ENCODE measurements around the gene TRMT61B. TPM values are rescaled to one million over a fixed set of nuclear protein-coding genes. Genes with fewer than 3 reads are reported as not detected.

Gene TRMT61B
- total RNA-seq, 1 donor from 2014 or later, result 21.9 TPM

DNA sequence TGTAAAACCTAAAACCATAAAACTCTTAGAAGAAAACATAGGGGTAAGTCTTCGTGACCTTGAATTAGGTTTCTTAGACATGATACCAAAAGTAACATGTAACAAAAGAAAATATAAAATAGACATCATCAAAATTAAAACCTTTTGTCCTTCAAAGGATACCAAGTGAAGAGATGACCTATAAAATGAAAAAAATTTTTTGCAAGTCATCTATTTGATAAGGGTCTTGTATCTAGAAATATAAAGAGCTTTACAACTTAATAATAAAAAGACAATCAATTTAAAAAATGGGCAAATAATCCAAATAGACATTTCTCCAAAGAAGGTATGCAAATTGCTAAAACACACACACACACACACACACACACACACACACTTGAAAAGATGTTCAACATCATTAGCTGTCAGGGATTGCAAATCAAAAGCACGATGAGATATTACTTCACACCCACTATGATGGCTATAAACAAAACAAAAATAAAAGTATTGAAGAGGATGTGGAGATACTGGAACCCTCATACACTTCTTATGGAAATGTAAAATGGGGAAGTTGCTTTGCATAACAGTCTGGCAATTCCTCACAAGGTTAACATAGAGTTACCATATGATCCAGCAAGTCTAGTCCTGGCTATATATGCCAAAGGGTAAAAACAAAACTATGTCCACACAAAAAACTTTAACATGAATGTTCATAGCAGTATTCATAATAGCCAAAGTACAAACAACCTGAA is 36.2 kb downstream of the TRMT61B start:
- no peak for DNase-seq
- TF ChIP-seq, protein P1, sequence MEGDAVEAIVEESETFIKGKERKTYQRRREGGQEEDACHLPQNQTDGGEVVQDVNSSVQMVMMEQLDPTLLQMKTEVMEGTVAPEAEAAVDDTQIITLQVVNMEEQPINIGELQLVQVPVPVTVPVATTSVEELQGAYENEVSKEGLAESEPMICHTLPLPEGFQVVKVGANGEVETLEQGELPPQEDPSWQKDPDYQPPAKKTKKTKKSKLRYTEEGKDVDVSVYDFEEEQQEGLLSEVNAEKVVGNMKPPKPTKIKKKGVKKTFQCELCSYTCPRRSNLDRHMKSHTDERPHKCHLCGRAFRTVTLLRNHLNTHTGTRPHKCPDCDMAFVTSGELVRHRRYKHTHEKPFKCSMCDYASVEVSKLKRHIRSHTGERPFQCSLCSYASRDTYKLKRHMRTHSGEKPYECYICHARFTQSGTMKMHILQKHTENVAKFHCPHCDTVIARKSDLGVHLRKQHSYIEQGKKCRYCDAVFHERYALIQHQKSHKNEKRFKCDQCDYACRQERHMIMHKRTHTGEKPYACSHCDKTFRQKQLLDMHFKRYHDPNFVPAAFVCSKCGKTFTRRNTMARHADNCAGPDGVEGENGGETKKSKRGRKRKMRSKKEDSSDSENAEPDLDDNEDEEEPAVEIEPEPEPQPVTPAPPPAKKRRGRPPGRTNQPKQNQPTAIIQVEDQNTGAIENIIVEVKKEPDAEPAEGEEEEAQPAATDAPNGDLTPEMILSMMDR (IDR thresholded peaks at IDR 0.05; ENCODE audit: borderline replicate concordance), result no peak
- Histone ChIP-seq H3K27ac (replicated peaks) (no peak overlapping the region), H3K9me3 (replicated peaks) (no peaks in the 10 kb centered on the region), H3K4me3 (no peak overlapping the region), H3K27me3 (ENCODE audit: low read depth) (no peaks in the 10 kb centered on the region), H3K36me3 (no peaks in the 10 kb centered on the region), H3K4me1 (no peaks in the 10 kb centered on the region)
- intact Hi-C loops (cut with micrococcal nuclease), result no loop called here

DNA sequence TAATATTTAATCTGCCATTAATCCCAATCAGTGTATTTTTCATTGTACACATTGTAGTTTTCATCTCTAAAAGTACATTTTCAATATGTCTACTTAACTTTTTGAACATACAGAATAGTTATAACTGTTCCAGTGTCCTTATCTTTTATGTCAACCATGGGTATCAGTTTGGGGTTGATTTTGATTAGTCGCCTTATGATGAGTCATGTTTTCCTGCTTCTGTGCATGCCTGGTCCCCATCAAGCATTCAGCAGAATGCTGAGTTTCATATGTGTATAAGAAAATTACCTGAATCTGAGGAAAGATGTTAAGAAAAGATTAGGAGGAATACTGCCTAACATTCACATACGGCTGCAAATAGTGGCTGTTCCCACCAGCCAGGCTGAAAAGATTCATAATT is 41.7 kb downstream of the TRMT61B start:
- intact Hi-C loops (cut with micrococcal nuclease), result no loop called here
- H3K36me3 ChIP-seq, result no peaks in the 10 kb centered on the region
- no peaks in the 10 kb centered on the region for H3K4me1 ChIP-seq
- H3K27ac ChIP-seq (replicated peaks), result no peak overlapping the region
- DNase-seq, result no peak
- H3K4me3 ChIP-seq, result no peak overlapping the region
- H3K27me3 ChIP-seq (ENCODE audit: low read depth), result no peaks in the 10 kb centered on the region
- TF ChIP-seq, protein P1 (IDR thresholded peaks at IDR 0.05; ENCODE audit: borderline replicate concordance), result no peak
- H3K9me3 ChIP-seq (replicated peaks), result no peaks in the 10 kb centered on the region

DNA sequence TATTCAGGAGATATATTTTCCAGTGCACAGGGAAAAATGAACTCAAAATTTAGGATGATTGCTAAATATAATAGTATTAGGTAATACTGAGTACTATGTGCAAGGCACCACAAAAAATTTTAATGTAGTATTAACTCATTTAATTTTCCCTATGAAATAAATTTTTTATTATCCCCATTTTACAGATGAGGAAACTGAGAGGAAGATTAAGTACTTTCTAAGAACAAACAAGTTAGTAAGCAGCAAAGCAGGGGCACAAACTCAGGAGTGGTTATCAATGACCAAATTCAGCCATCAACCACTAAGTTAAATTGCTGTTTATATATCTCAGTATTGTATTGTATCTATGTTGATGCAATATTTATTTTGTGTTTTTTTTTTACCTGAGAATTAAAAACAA is 45.2 kb downstream of the TRMT61B start:
- Histone ChIP-seq H3K4me1 (peaks cover 3% of the 10 kb centered on the region), H3K27me3 (ENCODE audit: low read depth) (no peaks in the 10 kb centered on the region), H3K9me3 (replicated peaks) (no peaks in the 10 kb centered on the region), H3K36me3 (no peaks in the 10 kb centered on the region), H3K4me3 (no peak overlapping the region), H3K27ac (replicated peaks) (no peak overlapping the region)
- TF ChIP-seq, protein P1 (IDR thresholded peaks at IDR 0.05; ENCODE audit: borderline replicate concordance), result no peak
- intact Hi-C loops (cut with micrococcal nuclease), result no loop called here
- no peak for DNase-seq

DNA sequence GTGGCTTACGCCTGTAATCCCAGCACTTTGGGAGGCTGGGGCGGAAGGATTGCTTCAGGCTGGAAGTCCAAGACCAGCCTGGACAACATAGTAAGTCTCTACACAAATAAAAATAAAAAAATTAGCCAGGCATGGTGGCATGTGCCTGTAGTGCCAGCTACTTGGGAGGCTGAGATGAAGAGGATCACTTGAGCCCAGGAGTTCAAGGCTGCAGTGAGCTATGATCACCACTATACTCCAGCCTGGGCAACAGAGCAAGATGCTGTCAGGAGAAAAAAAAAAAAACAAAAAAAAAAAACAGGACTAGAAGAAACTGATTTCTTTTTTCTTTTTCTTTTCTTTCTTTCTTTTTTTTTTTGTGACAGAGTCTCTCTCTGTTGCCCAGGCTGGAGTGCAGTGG is 45.9 kb downstream of the TRMT61B start:
- no peaks in the 10 kb centered on the region for H3K36me3 ChIP-seq
- H3K9me3 ChIP-seq (replicated peaks), result no peaks in the 10 kb centered on the region
- intact Hi-C loops (cut with micrococcal nuclease), result no loop called here
- H3K27me3 ChIP-seq (ENCODE audit: low read depth), result no peaks in the 10 kb centered on the region
- DNase-seq, result no peak
- H3K4me1 ChIP-seq, result peaks cover 3% of the 10 kb centered on the region
- no peak overlapping the region for H3K27ac ChIP-seq (replicated peaks)
- TF ChIP-seq, protein P1 (IDR thresholded peaks at IDR 0.05; ENCODE audit: borderline replicate concordance), result no peak
- H3K4me3 ChIP-seq, result no peak overlapping the region

DNA sequence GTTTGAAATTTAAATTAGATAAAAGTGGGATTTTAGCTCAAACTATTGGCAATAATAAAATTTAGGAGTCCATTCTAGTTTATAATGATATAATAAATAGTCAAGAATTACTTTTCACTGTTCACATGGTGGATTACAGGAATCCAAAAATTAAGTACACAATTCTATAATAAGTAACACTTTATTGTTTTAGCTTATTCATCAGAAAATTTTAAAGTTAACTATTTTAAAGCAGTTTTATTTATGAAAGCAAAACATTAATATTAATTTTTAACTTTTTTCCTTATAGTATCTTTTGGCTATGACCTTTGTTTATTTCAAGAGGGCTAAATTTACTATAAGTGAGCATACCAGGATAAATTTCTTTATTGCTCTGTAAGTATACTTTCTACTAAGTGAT is 48.1 kb downstream of the TRMT61B start:
- intact Hi-C loops (cut with micrococcal nuclease), result no loop called here
- Histone ChIP-seq H3K9me3 (replicated peaks) (no peaks in the 10 kb centered on the region), H3K36me3 (no peaks in the 10 kb centered on the region), H3K27me3 (ENCODE audit: low read depth) (no peaks in the 10 kb centered on the region), H3K4me3 (no peak overlapping the region), H3K4me1 (peaks cover 3% of the 10 kb centered on the region), H3K27ac (replicated peaks) (no peak overlapping the region)
- DNase-seq, result no peak
- TF ChIP-seq, protein P1 (IDR thresholded peaks at IDR 0.05; ENCODE audit: borderline replicate concordance), result no peak
